NT2/D1 (cell line): ENCODE results near the gene ALDH1B1.

Experiments
- SUZ12 ChIP-seq: IDR thresholded peaks from 2 replicates; pipeline ENCODE4 v1.6.1; 2011; ENCODE audit not compliant: insufficient read length, insufficient read depth; ENCODE audit errors: extremely low read depth
- YY1 ChIP-seq: IDR thresholded peaks from 2 replicates; pipeline ENCODE4 v1.6.1; 2011; ENCODE audit not compliant: insufficient read length, insufficient read depth

DNA sequence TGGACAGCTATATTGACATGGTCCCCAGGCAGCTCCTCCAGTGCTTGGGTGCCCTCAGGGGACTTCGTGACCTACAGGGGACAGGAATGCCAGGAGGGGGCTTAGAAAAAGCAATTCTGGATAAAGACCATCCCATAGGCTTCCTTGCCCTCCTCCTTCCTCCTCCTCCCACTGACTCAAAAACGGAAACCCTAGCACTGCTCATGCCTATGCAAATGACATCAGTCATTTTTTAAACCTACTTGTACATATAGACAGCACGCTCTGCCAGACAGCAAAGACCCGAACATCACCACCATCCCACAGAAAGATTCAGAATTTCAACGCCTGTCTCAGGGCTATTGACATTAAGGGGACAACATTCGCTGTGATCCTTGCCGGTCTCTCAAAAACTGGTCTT is 20.8 kb downstream of the ALDH1B1 start:
- no peak for TF ChIP-seq YY1
- no peak for TF ChIP-seq SUZ12
